HEK293 (cell line): ENCODE measurements around the gene BTG1.

Experiments
- BCL11A ChIP-seq: fragments of 450-650 bp; formaldehyde crosslinking; IDR thresholded peaks from 2 replicates; pipeline ENCODE4 v1.5.1; 2016; ENCODE audit warnings: low read depth, missing biosample characterization, missing genetic modification characterization
- FEZF1 ChIP-seq: fragments of 450-650 bp; formaldehyde crosslinking; IDR thresholded peaks from 2 replicates; pipeline ENCODE4 v1.5.1; 2016; ENCODE audit warnings: missing biosample characterization, missing genetic modification characterization
- KLF8 ChIP-seq: fragments of 450-650 bp; formaldehyde crosslinking; IDR thresholded peaks from 2 replicates; pipeline ENCODE4 v1.5.1; 2016; ENCODE audit warnings: missing biosample characterization, missing genetic modification characterization
- MEIS1 ChIP-seq: sonication (generic); formaldehyde crosslinking; IDR thresholded peaks from 2 replicates; pipeline ENCODE4 v1.8.1; 2022; ENCODE audit warnings: missing genetic modification reagents, mild to moderate bottlenecking, borderline replicate concordance
- SP7 ChIP-seq: fragments of 450-650 bp; formaldehyde crosslinking; IDR thresholded peaks from 2 replicates; pipeline ENCODE4 v1.5.1; 2016; ENCODE audit warnings: missing biosample characterization, missing genetic modification characterization
- WT1 ChIP-seq: fragments of 450-650 bp; formaldehyde crosslinking; IDR thresholded peaks from 2 replicates; pipeline ENCODE4 v1.5.1; 2016; ENCODE audit warnings: missing biosample characterization, missing genetic modification characterization
- ZBTB17 ChIP-seq: fragments of 450-650 bp; formaldehyde crosslinking; IDR thresholded peaks from 2 replicates; pipeline ENCODE4 v1.5.1; 2016; ENCODE audit warnings: missing biosample characterization, missing genetic modification characterization
- ZFP37 ChIP-seq: fragments of 450-650 bp; formaldehyde crosslinking; IDR thresholded peaks from 2 replicates; pipeline ENCODE4 v1.5.1; 2016; ENCODE audit warnings: missing biosample characterization, missing genetic modification characterization
- ZFP41 ChIP-seq: fragments of 450-650 bp; formaldehyde crosslinking; IDR thresholded peaks from 2 replicates; pipeline ENCODE4 v1.5.1; 2016; ENCODE audit warnings: missing biosample characterization, missing genetic modification characterization, borderline replicate concordance
- ZNF112 ChIP-seq: fragments of 450-650 bp; formaldehyde crosslinking; IDR thresholded peaks from 2 replicates; pipeline ENCODE4 v1.5.0; 2017; ENCODE audit warnings: missing biosample characterization, missing genetic modification characterization
- ZNF132 ChIP-seq: fragments of 450-650 bp; formaldehyde crosslinking; IDR thresholded peaks from 2 replicates; pipeline ENCODE4 v1.5.1; 2017; ENCODE audit warnings: missing biosample characterization, missing genetic modification characterization, borderline replicate concordance
- ZNF184 ChIP-seq: fragments of 450-650 bp; IDR thresholded peaks from 2 replicates; pipeline ENCODE4 v1.5.1; 2018; ENCODE audit warnings: missing biosample characterization, mild to moderate bottlenecking, missing genetic modification characterization
- ZNF26 ChIP-seq: fragments of 450-650 bp; formaldehyde crosslinking; IDR thresholded peaks from 2 replicates; pipeline ENCODE4 v1.5.1; 2016; ENCODE audit warnings: missing biosample characterization, missing genetic modification characterization
- ZNF311 ChIP-seq: fragments of 450-650 bp; formaldehyde crosslinking; IDR thresholded peaks from 2 replicates; pipeline ENCODE4 v1.5.1; 2017; ENCODE audit warnings: missing biosample characterization, missing genetic modification characterization, borderline replicate concordance
- ZNF404 ChIP-seq: fragments of 450-650 bp; formaldehyde crosslinking; IDR thresholded peaks from 2 replicates; pipeline ENCODE4 v1.5.1; 2017; ENCODE audit warnings: missing biosample characterization, missing genetic modification characterization
- ZNF473 ChIP-seq: fragments of 450-650 bp; formaldehyde crosslinking; IDR thresholded peaks from 2 replicates; pipeline ENCODE4 v1.5.1; 2017; ENCODE audit warnings: missing biosample characterization, missing genetic modification characterization
- ZNF549 ChIP-seq: fragments of 450-650 bp; IDR thresholded peaks from 2 replicates; pipeline ENCODE4 v1.5.1; 2018; ENCODE audit warnings: missing biosample characterization, missing genetic modification characterization, mild to moderate bottlenecking, inconsistent platforms, moderate library complexity
- ZNF660 ChIP-seq: fragments of 450-650 bp; IDR thresholded peaks from 2 replicates; pipeline ENCODE4 v1.5.1; 2018; ENCODE audit warnings: missing biosample characterization, mild to moderate bottlenecking, missing genetic modification characterization
- ZNF692 ChIP-seq: fragments of 450-650 bp; formaldehyde crosslinking; IDR thresholded peaks from 2 replicates; pipeline ENCODE4 v1.5.1; 2016; ENCODE audit warnings: missing biosample characterization, missing genetic modification characterization
- ZNF704 ChIP-seq: fragments of 450-650 bp; formaldehyde crosslinking; IDR thresholded peaks from 2 replicates; pipeline ENCODE4 v1.5.1; 2016; ENCODE audit warnings: missing biosample characterization, missing genetic modification characterization
- ZNF791 ChIP-seq: fragments of 450-650 bp; formaldehyde crosslinking; IDR thresholded peaks from 2 replicates; pipeline ENCODE4 v1.5.1; 2016; ENCODE audit warnings: missing biosample characterization, missing genetic modification characterization
- ZNF843 ChIP-seq: fragments of 450-650 bp; formaldehyde crosslinking; IDR thresholded peaks from 2 replicates; pipeline ENCODE4 v1.5.1; 2016; ENCODE audit warnings: missing biosample characterization, missing genetic modification characterization
- TF ChIP-seq, protein P1 (sequence below): fragments of 450-650 bp; IDR thresholded peaks from 2 replicates; pipeline ENCODE4 v1.5.1; 2018; ENCODE audit warnings: missing biosample characterization, mild to moderate bottlenecking, missing genetic modification characterization
- TF ChIP-seq, protein P2 (sequence below): fragments of 450-650 bp; formaldehyde crosslinking; conservative IDR thresholded peaks from 2 replicates; pipeline ENCODE4 v1.5.1; 2016; ENCODE audit warnings: low read depth, missing biosample characterization, missing genetic modification characterization
- TF ChIP-seq, protein P3 (sequence below): fragments of 450-650 bp; formaldehyde crosslinking; conservative IDR thresholded peaks from 2 replicates; pipeline ENCODE4 v1.5.1; 2016; ENCODE audit warnings: low read depth, missing biosample characterization, missing genetic modification characterization

BTG1 gene

GRCh38 chr12:92144631-92145480 is 790 bp downstream of the BTG1 start (continued):
- TF ChIP-seq, protein P1, sequence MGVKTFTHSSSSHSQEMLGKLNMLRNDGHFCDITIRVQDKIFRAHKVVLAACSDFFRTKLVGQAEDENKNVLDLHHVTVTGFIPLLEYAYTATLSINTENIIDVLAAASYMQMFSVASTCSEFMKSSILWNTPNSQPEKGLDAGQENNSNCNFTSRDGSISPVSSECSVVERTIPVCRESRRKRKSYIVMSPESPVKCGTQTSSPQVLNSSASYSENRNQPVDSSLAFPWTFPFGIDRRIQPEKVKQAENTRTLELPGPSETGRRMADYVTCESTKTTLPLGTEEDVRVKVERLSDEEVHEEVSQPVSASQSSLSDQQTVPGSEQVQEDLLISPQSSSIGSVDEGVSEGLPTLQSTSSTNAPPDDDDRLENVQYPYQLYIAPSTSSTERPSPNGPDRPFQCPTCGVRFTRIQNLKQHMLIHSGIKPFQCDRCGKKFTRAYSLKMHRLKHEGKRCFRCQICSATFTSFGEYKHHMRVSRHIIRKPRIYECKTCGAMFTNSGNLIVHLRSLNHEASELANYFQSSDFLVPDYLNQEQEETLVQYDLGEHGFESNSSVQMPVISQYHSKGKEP (tag by site-specific recombination): no peak
- 0 out of 2 replicates have a peak, but pooled peaks have one; percentile 24 for TF ChIP-seq ZFP37 (tag by site-specific recombination)
- TF ChIP-seq ZNF692 (tag by site-specific recombination): peak; percentile 37; the same call in 1 of the 2 replicates
- no peak for TF ChIP-seq ZBTB17 (tag by site-specific recombination)
- TF ChIP-seq BCL11A: no peak
- TF ChIP-seq, protein P2, sequence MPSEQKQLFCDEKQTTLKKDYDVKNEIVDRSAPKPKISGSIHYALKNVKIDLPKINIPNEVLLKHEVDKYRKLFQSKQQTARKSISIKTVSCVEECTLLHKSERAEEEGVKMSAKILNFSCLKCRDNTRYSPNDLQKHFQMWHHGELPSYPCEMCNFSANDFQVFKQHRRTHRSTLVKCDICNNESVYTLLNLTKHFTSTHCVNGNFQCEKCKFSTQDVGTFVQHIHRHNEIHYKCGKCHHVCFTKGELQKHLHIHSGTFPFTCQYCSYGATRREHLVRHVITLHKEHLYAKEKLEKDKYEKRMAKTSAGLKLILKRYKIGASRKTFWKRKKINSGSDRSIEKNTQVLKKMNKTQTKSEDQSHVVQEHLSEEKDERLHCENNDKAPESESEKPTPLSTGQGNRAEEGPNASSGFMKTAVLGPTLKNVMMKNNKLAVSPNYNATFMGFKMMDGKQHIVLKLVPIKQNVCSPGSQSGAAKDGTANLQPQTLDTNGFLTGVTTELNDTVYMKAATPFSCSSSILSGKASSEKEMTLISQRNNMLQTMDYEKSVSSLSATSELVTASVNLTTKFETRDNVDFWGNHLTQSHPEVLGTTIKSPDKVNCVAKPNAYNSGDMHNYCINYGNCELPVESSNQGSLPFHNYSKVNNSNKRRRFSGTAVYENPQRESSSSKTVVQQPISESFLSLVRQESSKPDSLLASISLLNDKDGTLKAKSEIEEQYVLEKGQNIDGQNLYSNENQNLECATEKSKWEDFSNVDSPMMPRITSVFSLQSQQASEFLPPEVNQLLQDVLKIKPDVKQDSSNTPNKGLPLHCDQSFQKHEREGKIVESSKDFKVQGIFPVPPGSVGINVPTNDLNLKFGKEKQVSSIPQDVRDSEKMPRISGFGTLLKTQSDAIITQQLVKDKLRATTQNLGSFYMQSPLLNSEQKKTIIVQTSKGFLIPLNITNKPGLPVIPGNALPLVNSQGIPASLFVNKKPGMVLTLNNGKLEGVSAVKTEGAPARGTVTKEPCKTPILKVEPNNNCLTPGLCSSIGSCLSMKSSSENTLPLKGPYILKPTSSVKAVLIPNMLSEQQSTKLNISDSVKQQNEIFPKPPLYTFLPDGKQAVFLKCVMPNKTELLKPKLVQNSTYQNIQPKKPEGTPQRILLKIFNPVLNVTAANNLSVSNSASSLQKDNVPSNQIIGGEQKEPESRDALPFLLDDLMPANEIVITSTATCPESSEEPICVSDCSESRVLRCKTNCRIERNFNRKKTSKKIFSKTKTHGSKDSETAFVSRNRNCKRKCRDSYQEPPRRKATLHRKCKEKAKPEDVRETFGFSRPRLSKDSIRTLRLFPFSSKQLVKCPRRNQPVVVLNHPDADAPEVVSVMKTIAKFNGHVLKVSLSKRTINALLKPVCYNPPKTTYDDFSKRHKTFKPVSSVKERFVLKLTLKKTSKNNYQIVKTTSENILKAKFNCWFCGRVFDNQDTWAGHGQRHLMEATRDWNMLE: 0 out of 2 replicates have a peak, but pooled peaks have one; percentile 4
- TF ChIP-seq ZNF660 (tag by site-specific recombination): peak; percentile 9; the same call in 1 of the 2 replicates
- TF ChIP-seq ZNF112: no peak
- no peak for TF ChIP-seq ZNF549
- peak; percentile 85 for TF ChIP-seq ZNF843 (tag by site-specific recombination)
- TF ChIP-seq FEZF1 (tag by site-specific recombination): no peak; the same call in 1 of the 2 replicates
- peak; percentile 67 for TF ChIP-seq KLF8 (tag by site-specific recombination)
- TF ChIP-seq ZNF473: no peak
- no peak for TF ChIP-seq ZFP41
- TF ChIP-seq ZNF704 (tag by site-specific recombination): no peak
- no peak for TF ChIP-seq ZNF26 (tag by site-specific recombination)
- no peak for TF ChIP-seq ZNF184 (tag by site-specific recombination)
- TF ChIP-seq ZNF404 (tag by site-specific recombination): no peak
- no peak for TF ChIP-seq ZNF132 (tag by site-specific recombination)
- peak; percentile 92 for TF ChIP-seq MEIS1 (CRISPR knock-in tag)
- TF ChIP-seq, protein P3, sequence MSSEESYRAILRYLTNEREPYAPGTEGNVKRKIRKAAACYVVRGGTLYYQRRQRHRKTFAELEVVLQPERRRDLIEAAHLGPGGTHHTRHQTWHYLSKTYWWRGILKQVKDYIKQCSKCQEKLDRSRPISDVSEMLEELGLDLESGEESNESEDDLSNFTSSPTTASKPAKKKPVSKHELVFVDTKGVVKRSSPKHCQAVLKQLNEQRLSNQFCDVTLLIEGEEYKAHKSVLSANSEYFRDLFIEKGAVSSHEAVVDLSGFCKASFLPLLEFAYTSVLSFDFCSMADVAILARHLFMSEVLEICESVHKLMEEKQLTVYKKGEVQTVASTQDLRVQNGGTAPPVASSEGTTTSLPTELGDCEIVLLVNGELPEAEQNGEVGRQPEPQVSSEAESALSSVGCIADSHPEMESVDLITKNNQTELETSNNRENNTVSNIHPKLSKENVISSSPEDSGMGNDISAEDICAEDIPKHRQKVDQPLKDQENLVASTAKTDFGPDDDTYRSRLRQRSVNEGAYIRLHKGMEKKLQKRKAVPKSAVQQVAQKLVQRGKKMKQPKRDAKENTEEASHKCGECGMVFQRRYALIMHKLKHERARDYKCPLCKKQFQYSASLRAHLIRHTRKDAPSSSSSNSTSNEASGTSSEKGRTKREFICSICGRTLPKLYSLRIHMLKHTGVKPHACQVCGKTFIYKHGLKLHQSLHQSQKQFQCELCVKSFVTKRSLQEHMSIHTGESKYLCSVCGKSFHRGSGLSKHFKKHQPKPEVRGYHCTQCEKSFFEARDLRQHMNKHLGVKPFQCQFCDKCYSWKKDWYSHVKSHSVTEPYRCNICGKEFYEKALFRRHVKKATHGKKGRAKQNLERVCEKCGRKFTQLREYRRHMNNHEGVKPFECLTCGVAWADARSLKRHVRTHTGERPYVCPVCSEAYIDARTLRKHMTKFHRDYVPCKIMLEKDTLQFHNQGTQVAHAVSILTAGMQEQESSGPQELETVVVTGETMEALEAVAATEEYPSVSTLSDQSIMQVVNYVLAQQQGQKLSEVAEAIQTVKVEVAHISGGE (tag by site-specific recombination): peak; percentile 58
- TF ChIP-seq ZNF791 (tag by site-specific recombination): no peak
- peak; percentile 89 for TF ChIP-seq WT1
- peak; percentile 89 for TF ChIP-seq SP7 (tag by site-specific recombination)
- TF ChIP-seq ZNF311 (tag by site-specific recombination): no peak
